Mucosa of stomach (tissue), 1 donor: ENCODE data around the gene CDHR5.
A peak's percentile ranks its signal among the peaks of the same experiment; 100 is the strongest.
"Not testable (repeated sequence)": the region's sequence is repeated elsewhere in the genome, so short reads cannot be mapped to it uniquely, and the experiment has no call there.

Experiments
- H3K27me3 ChIP-seq: one replicate; pipeline ENCODE4 v1.7.0; 2013; ENCODE audit warnings: mild to moderate bottlenecking, low read length; ENCODE audit not compliant: control insufficient read depth, insufficient read depth
- H3K36me3 ChIP-seq: one replicate; pipeline ENCODE4 v1.7.0; 2013; ENCODE audit warnings: low read length; ENCODE audit not compliant: control insufficient read depth, insufficient read depth
- H3K4me1 ChIP-seq: one replicate; pipeline ENCODE4 v1.7.0; 2013; ENCODE audit warnings: mild to moderate bottlenecking, low read length; ENCODE audit not compliant: control insufficient read depth, insufficient read depth
- H3K4me3 ChIP-seq: one replicate; pipeline ENCODE4 v1.7.0; 2013; ENCODE audit warnings: low read length
- H3K9ac ChIP-seq: one replicate; pipeline ENCODE4 v1.7.0; 2013; ENCODE audit warnings: mild to moderate bottlenecking, low read length, moderate library complexity
- H3K9me3 ChIP-seq: one replicate; pipeline ENCODE4 v1.7.0; 2013; ENCODE audit warnings: mild to moderate bottlenecking, low read length, moderate library complexity; ENCODE audit not compliant: control insufficient read depth
- donor health status: Pancreatic carcinoma.

The CDHR5 gene

DNA sequence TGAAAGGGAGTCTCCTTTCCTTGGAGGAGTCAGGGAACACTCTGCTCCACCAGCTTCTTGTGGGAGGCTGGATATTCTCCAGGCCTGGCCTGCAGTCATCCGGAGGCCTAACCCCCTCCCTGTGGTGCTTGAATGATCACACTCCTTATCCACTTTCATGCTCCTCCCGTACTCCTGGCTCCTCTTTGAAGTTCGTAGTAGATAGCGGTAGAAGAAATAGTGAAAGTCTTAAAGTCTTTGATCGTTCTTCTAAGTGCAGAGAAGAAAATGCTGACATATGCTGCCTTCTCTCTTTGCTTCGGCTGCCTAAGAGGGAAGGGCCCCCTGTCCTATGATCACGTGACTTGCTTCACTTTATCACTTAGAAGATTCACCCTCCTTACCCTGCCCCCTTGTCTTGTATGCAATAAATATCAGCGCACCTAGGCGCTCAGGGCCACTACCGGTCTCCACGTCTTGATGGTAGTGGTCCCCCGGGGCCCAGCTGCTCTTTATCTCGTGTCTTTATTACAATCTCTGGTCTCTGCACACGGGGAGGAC lies 50.7 kb downstream of the CDHR5 start:
- not testable (repeated sequence) for H3K4me3 ChIP-seq, H3K36me3 ChIP-seq, H3K9ac ChIP-seq, H3K27me3 ChIP-seq, H3K9me3 ChIP-seq
- H3K4me1 ChIP-seq, result peaks cover 35% of the 10 kb centered on the region

DNA sequence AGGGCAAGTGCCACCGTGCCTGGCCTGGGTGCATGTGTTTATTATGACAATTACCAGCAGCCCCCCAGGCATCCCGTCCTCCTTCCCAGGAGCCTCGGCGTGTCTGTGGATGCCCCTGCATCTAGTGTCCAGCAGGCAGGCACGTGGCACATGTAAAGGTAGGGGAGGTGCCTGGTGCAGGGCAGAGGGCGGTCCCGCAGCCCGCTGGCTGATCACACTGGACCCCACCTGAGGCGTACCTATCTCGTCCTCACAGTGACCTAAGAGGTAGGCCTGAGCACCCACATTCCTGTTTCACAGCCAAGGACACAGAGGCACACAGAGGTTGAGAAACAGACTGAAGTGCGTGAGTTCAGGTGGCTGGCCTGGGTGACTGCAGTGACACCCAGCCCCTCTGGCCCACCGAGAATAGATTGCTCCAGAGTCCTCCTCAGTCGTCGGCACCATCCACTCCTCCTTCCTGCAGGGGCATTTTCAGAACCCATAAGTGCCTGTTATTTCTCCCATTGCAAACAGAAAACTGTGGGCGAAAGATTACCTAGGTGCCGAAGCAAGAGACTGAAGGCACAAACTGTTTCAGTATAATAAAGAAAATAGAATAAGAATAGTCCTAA lies 51.5 kb downstream of the CDHR5 start:
- Histone ChIP-seq H3K36me3 (no peaks in the 10 kb centered on the region), H3K9me3 (no peaks in the 10 kb centered on the region), H3K27me3 (peaks cover 7% of the 10 kb centered on the region), H3K4me3 (no peak overlapping the region), H3K9ac (no peak overlapping the region), H3K4me1 (peaks cover 30% of the 10 kb centered on the region)

DNA sequence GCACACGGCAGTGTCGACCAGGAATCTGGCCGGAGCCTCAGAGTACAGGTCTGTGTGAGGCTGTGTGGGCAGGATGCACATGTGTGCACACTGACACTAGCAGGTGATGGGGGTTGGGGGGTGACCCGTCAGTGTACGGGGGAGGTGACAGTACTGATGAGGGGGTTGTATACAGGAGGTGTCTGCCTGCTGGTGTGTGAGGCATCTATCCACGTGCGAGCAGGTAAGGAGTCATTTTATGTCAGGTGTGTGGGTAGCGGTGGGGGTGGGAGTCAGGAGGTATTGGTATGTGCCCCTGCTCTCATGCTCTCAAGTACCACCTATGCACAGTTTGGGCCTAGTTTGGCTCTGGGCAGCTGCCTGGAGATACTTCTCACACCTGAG lies 53.0 kb downstream of the CDHR5 start:
- Histone ChIP-seq H3K9me3 (no peaks in the 10 kb centered on the region), H3K9ac (no peak overlapping the region), H3K27me3 (peaks cover 7% of the 10 kb centered on the region), H3K4me1 (peaks cover 30% of the 10 kb centered on the region), H3K36me3 (no peaks in the 10 kb centered on the region), H3K4me3 (no peak overlapping the region)

DNA sequence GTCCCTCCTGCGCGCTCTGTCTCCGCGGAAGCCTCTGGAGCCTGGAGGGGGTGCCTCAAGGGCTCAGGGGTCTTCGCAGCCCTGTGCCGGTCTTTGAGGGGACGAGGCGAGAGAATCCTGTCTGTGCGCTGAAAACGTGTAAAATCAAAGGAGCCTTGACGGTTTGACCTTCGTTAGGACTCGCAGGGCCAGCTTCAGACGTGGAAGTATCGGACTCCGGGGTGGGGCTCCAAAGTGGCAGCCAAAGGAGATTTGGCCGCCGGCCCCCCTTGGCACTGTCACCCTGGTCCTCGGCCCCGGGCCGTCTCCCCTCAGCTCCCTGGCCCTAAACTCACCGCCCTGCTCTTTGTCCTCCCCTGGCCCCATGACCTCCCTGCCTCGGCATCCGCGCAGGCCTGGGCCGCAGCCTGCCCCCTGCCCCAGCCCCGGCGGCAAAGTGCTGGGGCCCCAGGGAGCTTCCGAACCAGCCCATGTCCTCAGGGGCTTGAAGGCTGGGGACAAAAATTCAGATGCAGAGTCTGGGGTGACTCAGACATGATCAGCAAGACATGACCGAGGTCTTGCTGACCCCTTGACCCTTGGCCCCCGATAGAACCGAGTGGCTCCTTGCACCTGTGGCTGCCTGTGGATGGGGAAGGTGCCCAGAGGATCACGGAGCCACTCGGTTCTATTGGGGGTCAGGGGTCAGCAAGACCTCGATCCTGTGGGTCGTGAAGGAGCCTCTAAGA lies 55.4 kb downstream of the CDHR5 start:
- Histone ChIP-seq H3K4me1 (peaks cover 22% of the 10 kb centered on the region), H3K9ac (peak overlapping the region; percentile 88), H3K27me3 (no peaks in the 10 kb centered on the region)

DNA sequence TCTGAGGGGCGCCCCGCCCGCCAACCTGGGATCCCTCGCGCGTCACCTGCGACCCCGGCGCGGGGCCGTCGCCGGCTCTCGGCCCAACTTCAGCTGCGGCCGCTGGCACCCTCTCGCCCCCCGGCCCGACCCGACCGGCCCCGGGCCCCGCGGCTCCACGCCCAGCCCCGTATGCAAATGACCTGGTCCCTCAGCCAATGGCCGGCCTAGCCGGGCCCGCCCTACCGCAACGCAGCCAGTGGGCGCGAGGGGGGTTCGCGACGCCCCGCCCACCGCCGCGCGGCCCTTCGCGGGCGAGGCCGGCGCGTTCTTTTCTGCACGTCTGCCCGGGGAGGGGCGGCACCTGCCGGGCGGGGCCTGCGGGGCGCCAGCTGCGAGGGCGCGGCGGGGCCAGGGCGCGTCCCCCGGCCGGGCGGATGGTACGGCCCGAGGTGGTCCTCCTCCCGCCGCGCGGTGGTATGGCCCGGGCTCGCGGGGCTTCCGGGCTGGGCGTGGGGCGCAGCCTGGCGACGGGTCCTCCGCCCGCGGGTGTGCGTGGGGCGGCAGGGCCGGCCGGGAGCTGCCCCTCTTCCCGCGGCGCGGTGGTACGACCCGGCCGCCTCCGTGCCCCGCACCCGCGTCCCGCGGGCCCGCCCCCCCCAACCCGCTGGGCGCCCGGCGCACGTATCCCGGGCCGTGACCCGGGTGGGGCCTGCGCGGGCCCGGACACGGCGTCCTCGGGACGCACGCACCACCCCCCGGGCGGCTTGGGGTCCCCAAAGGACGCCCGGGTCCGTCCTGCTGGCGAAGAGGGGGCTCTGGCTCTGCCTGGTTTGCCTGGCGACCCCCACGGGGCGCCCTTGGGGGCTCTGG lies 56.2 kb downstream of the CDHR5 start:
- Histone ChIP-seq H3K4me1 (peaks cover 28% of the 10 kb centered on the region), H3K9ac (peak overlapping the region; percentile 88), H3K4me3 (peak overlapping the region; percentile 67), H3K9me3 (no peaks in the 10 kb centered on the region), H3K27me3 (no peaks in the 10 kb centered on the region), H3K36me3 (peaks cover 5% of the 10 kb centered on the region)

More for the DNA sequence above, 55.4 kb downstream of the CDHR5 start:
- Histone ChIP-seq H3K36me3 (no peaks in the 10 kb centered on the region), H3K9me3 (no peaks in the 10 kb centered on the region), H3K4me3 (peak overlapping the region; percentile 67)

DNA sequence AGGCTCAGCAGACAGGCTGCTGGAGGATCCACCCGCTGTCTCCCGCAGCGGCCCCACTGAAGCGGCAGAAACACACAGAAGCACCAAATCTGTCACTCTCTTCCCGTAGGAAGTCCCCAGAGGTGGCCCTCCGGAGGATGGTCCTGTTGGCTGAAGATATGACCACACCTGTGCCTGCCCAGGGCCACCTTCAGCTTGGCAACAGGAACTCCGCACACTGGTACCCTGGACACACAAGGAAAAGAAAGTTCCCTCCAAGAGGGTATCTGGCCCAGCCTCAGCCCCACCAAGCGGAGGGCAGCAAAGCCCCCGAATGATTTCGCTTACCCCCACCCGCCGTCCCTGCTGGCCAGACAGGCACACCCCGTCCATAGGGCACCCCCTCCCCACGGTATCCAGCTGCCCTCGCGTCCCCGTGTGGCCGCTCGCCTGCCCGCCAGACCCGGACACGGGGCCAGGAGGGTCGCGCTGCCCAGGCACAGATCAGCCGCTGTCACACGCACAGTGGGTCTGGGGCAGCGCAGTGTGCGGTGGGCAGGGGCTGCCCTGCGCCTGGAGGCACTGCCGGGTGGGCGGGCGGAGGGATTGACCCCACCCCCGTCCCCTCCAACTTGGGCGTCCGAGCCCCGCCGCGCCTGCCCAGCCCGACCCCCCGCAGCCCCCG lies 57.0 kb downstream of the CDHR5 start:
- peak overlapping the region; percentile 71 for H3K9ac ChIP-seq
- peaks cover 35% of the 10 kb centered on the region for H3K4me1 ChIP-seq
- H3K27me3 ChIP-seq, result no peaks in the 10 kb centered on the region
- peak overlapping the region; percentile 25 for H3K4me3 ChIP-seq
- H3K36me3 ChIP-seq, result peaks cover 5% of the 10 kb centered on the region
- no peaks in the 10 kb centered on the region for H3K9me3 ChIP-seq

DNA sequence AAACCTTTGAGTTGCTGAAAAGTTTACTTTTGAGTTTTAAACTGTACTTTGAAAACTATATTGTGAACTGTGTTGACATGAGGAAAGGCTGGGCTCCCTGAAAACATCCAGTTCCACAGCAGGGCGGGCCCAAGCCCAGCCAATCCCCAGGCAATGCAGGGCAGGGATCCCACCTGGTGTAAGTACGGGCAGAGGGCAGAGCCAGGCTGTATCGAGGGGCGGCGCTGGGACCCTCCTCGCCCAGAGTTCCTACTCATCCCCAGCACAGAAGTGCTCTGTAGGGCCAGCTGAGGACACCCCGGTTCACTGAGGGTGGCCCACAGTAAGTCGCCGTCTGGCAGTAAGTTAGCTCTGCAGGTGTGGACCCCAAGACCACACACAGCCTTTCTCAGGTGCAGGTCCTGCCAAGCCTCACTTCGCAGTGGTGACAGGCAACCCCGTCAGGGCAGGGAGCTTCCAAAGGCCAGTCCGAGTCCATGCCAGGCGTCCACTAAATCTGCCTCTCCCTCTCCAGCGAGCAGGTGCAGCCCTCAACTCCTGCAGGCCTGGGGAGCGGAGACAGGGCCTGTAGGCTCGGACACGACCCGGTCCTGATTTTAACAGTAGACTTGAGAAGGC lies 57.6 kb downstream of the CDHR5 start:
- no peak overlapping the region for H3K9ac ChIP-seq
- no peaks in the 10 kb centered on the region for H3K27me3 ChIP-seq
- H3K36me3 ChIP-seq, result peaks cover 5% of the 10 kb centered on the region
- H3K4me3 ChIP-seq, result peak overlapping the region; percentile 25
- peaks cover 42% of the 10 kb centered on the region for H3K4me1 ChIP-seq
- H3K9me3 ChIP-seq, result no peaks in the 10 kb centered on the region
